Mucosa of descending colon (tissue), 3 donors: ENCODE results near the gene MRPS33. TPM values are rescaled to one million over a fixed set of nuclear protein-coding genes. Genes with fewer than 3 reads are reported as not detected.
"Not testable (repeated sequence)": the region's sequence is repeated elsewhere in the genome, so short reads cannot be mapped to it uniquely, and the experiment has no call there.

Source experiments
- ATAC-seq: fragments of 200-7000 bp; cut with Tn5 transposase; one replicate; pipeline ENCODE4 v1.9.1; 2020; ENCODE audit warnings: mild to moderate bottlenecking, moderate library complexity
- DNase-seq, 3 donors: peaks; one replicate each; pipeline ENCODE4 v3.0.0-alpha.2; 2020
- H3K36me3 ChIP-seq: fragments of 200-600 bp; one replicate; pipeline ENCODE4 v1.8.0; 2021; ENCODE audit warnings: low read depth, mild to moderate bottlenecking
- H3K4me1 ChIP-seq: fragments of 200-600 bp; one replicate; pipeline ENCODE4 v1.8.0; 2021; ENCODE audit warnings: low read depth, mild to moderate bottlenecking
- H3K4me3 ChIP-seq: fragments of 200-600 bp; one replicate; pipeline ENCODE4 v1.8.0; 2021; ENCODE audit warnings: mild to moderate bottlenecking
- H3K9me3 ChIP-seq: fragments of 200-600 bp; one replicate; pipeline ENCODE4 v1.8.0; 2021; ENCODE audit warnings: mild to moderate bottlenecking
- CTCF ChIP-seq: fragments of 200-600 bp; IDR thresholded peaks from one replicate; pipeline ENCODE4 v1.8.0; 2022; ENCODE audit warnings: antibody characterized with exemption, mild to moderate bottlenecking
- intact Hi-C, 2 donors: fragments of 100-400 bp; cut with DNase I in 1 of 2; cut with micrococcal nuclease in 1 of 2; formaldehyde crosslinking; loops; one replicate each; pipeline versions ENCODE4 v1.11.0 to v1.11.1; 2022; cut with DNase I, micrococcal nuclease
- total RNA-seq, 3 donors: library from RNA; stranded (reverse); fragmentation: NEBNext Ultra II Directional in 2 of 3; extraction: Animal tissue kit (Norgen Biotek cat#: 25700) in 2 of 3; gene quantifications; one replicate each; pipeline versions ENCODE4 v1.2.1 to v1.2.4, GENCODE V29; 2021 to 2023
- donor health status: DM: no; HTN: no; CAD: no; lungs with moderate emphysema.
- donor health status: DM: no; HTN: no; CAD: no.
- donor health status: DM: no; HTN: yes; CAD: no.

Gene MRPS33
- total RNA-seq, 3 donors from 2014 or later = 68.8 to 102 (median 80.1) TPM

- Histone ChIP-seq H3K4me3 (no peak overlapping the region), H3K9me3 (no peaks in the 10 kb centered on the region), H3K4me1 (no peaks in the 10 kb centered on the region), H3K36me3 (no peaks in the 10 kb centered on the region)
- DNase-seq (no peak), ATAC-seq (no peak)
- intact Hi-C loops = no loop called here
- no peak for TF ChIP-seq CTCF
Measured at GRCh38 chr7:141045126-141045841, 30.5 kb upstream of the MRPS33 start.

- ATAC-seq (no peak), DNase-seq (no peak)
- intact Hi-C loops = no loop called here
- Histone ChIP-seq H3K36me3 (no peaks in the 10 kb centered on the region), H3K9me3 (no peaks in the 10 kb centered on the region), H3K4me1 (no peaks in the 10 kb centered on the region), H3K4me3 (no peak overlapping the region)
- TF ChIP-seq CTCF = no peak
Measured at GRCh38 chr7:141043616-141044015, 28.9 kb upstream of the MRPS33 start.

DNA sequence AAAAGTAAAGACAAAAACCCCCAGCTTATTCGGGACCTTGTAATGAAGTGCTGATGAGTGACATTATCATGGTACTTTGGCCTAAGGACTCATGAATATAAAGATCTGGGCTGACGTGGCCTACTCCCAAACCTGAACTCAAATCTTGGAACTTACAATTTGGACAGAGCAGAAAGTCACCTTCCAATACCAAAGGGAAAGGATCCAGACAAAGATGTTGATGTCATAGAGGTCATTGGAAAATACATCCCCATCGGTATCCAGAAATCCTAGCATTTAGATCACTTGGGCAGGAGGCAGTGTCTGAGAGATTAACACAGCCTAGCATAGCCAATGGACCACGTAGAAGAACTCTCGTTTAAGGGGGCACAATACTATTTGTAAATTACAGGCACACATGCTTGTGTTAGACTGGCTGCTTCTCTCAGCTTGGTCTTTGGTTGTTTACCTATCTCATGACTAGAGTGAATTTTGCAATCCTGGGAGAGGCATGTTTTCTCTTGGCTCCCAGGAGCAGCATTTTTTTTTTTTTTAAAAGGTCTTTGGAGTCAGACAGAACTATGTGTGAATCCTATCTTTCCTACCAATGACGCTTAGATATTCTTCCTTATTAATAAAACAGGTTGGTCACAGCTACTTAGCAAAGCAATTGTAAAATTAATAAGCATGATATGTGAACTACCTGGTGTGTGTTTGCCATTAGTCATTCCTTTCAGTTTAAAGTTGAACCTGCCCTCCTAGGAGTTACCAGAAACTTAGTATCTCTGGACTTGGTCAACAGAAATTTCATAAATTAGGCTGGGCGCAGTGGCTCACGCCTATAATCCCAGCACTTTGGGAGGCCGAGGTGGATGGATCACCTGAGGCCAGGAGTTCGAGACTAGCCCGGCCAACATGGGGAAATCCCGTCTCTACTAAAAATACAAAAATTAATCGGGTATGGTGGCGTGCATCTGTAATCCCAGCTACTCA, 27.8 kb upstream of the MRPS33 start:
- TF ChIP-seq CTCF = no peak
- H3K36me3 ChIP-seq = no peaks in the 10 kb centered on the region
- H3K4me3 ChIP-seq = no peak overlapping the region
- ATAC-seq (no peak), DNase-seq (no peak)
- H3K9me3 ChIP-seq = no peaks in the 10 kb centered on the region
- intact Hi-C loops = no loop called here
- H3K4me1 ChIP-seq = no peaks in the 10 kb centered on the region

DNA sequence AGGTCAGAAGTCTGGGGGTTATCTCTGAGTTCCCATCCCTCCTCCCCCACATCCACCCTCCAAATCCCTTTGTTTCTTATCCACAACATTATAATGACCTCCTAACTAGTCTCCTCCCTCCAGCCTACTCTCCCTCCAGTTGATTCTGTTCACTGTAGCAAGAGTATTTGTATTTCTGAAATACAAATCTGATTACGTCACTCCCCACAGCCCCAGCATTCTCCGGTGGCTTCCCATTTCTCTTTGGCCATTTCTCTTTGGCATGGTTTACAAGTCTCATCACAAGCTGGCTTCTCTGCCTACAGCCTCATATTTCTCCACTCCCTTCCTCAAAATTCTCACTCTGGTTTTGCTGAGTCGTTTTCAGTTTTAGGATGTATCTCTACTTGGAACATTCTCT, 24.6 kb upstream of the MRPS33 start:
- no peak overlapping the region for H3K4me3 ChIP-seq
- intact Hi-C loops = no loop called here
- DNase-seq (no peak), ATAC-seq (no peak)
- H3K4me1 ChIP-seq = no peaks in the 10 kb centered on the region
- no peak for TF ChIP-seq CTCF
- H3K36me3 ChIP-seq = no peaks in the 10 kb centered on the region
- no peaks in the 10 kb centered on the region for H3K9me3 ChIP-seq

GRCh38 chr7:141038100-141038499, 23.3 kb upstream of the MRPS33 start:
- ATAC-seq, H3K36me3 ChIP-seq, DNase-seq, intact Hi-C loops, H3K4me3 ChIP-seq, H3K4me1 ChIP-seq, H3K9me3 ChIP-seq: not testable (repeated sequence)

GRCh38 chr7:141032539-141033323, 18.0 kb upstream of the MRPS33 start:
- ATAC-seq, intact Hi-C loops, DNase-seq: not testable (repeated sequence)

More at GRCh38 chr7:141032539-141033323, 18.0 kb upstream of the MRPS33 start:
- H3K4me1 ChIP-seq, H3K9me3 ChIP-seq, H3K4me3 ChIP-seq, H3K36me3 ChIP-seq: not testable (repeated sequence)
